Thyroid gland (tissue), 4 donors: ENCODE measurements around the gene PRSS50. TPM values are rescaled to one million over a fixed set of nuclear protein-coding genes. Genes with fewer than 3 reads are reported as not detected.

ENCODE experiments used
- DNase-seq, 2 donors: peaks; one replicate each; pipeline ENCODE4 v3.0.0-alpha.2; 2019
- H3K27ac ChIP-seq, 3 donors: fragments of 200-600 bp; sonication (generic); 1 replicate in 2 of 3; 2 replicates in 1 of 3; pipeline ENCODE4 v1.5.1; 2016 to 2019; ENCODE audit warnings: mild to moderate bottlenecking in 1 of 3, moderate library complexity in 1 of 3
- H3K27me3 ChIP-seq: fragments of 200-600 bp; sonication (generic); one replicate; pipeline ENCODE4 v1.5.1; 2019
- H3K36me3 ChIP-seq, 2 donors: fragments of 200-600 bp; sonication (generic); one replicate each; pipeline ENCODE4 v1.5.1; 2016 to 2019
- H3K4me1 ChIP-seq, 2 donors: fragments of 200-600 bp; sonication (generic); one replicate each; pipeline ENCODE4 v1.5.1; 2017 to 2019
- H3K4me3 ChIP-seq, 3 donors: fragments of 200-600 bp; sonication (generic); replicated peaks in 1 of 3; 1 replicate in 2 of 3; 2 replicates in 1 of 3; pipeline ENCODE4 v1.5.1; 2016; ENCODE audit warnings: mild to moderate bottlenecking in 1 of 3
- H3K9me3 ChIP-seq: fragments of 200-600 bp; sonication (generic); one replicate; pipeline ENCODE4 v1.5.1; 2017
- CTCF ChIP-seq, 6 experiments: fragments of 200-600 bp in 3 of 6; fragments of 450-650 bp in 3 of 6; sonication (generic) in 3 of 6; IDR thresholded peaks; one replicate each; pipeline ENCODE4 v1.5.1; 2016 to 2019; ENCODE audit warnings: antibody characterized with exemption in 6 of 6, mild to moderate bottlenecking in 2 of 6, inconsistent platforms in 1 of 6, moderate library complexity in 1 of 6
- POLR2A ChIP-seq, 2 donors: fragments of 450-650 bp; IDR thresholded peaks; one replicate each; pipeline ENCODE4 v1.6.1; 2017; ENCODE audit warnings: antibody characterized with exemption in 2 of 2, mild to moderate bottlenecking in 2 of 2, moderate library complexity in 1 of 2
- WGBS, 2 donors: methylation state at CpG; one replicate each; pipeline ENCODE4 v1.1.5; 2017; 5-methylcytosine and 5-hydroxymethylcytosine counted together
- intact Hi-C: fragments of 100-400 bp; cut with DNase I; formaldehyde crosslinking; loops from one replicate; pipeline ENCODE4 v1.15.1; 2023
- total RNA-seq, 4 donors: library from RNA; depleted of rRNA; stranded (reverse); fragments of >200 nt; gene quantifications; one replicate each; pipeline ENCODE4 v1.2.3, GENCODE V29; 2016

PRSS50 gene
- total RNA-seq, 4 donors from 2014 or later, result 1.7 to 6.0 (median 3.6) TPM

GRCh38 chr3:46668591-46668990 is 49.1 kb downstream of the PRSS50 start:
- no peak for DNase-seq
- 72 to 92% methylated on average over 2 of the region's 2 CpGs for WGBS, 2 donors

GRCh38 chr3:46668116-46668515 is 49.6 kb downstream of the PRSS50 start:
- TF ChIP-seq CTCF (IDR thresholded peaks at IDR 0.05) (no peak), POLR2A (IDR thresholded peaks at IDR 0.05) (no peak)
- no peaks in the 10 kb centered on the region for H3K27me3 ChIP-seq
- no peaks in the 10 kb centered on the region for H3K9me3 ChIP-seq
- no peak for DNase-seq
- H3K4me3 ChIP-seq, result no peak overlapping the region
- 67 to 74% methylated on average over 8 of the region's 8 CpGs for WGBS, 2 donors
- no peak overlapping the region for H3K27ac ChIP-seq
- peaks cover 3 to 10% of the 10 kb centered on the region in 2 donors for H3K4me1 ChIP-seq
- intact Hi-C loops, result no loop called here
- no peaks in the 10 kb centered on the region for H3K36me3 ChIP-seq

More at GRCh38 chr3:46668591-46668990, 49.1 kb downstream of the PRSS50 start:
- intact Hi-C loops, result no loop called here
- Histone ChIP-seq H3K36me3 (peaks cover 0 to 3% of the 10 kb centered on the region in 2 donors), H3K27ac (no peak overlapping the region), H3K9me3 (no peaks in the 10 kb centered on the region), H3K4me3 (no peak overlapping the region), H3K27me3 (no peaks in the 10 kb centered on the region), H3K4me1 (peaks cover 3 to 10% of the 10 kb centered on the region in 2 donors)
- no peak for TF ChIP-seq POLR2A (IDR thresholded peaks at IDR 0.05)
- no peak for TF ChIP-seq CTCF (IDR thresholded peaks at IDR 0.05)

- Histone ChIP-seq H3K4me1 (peaks cover 3 to 10% of the 10 kb centered on the region in 2 donors), H3K9me3 (no peaks in the 10 kb centered on the region), H3K4me3 (no peak overlapping the region), H3K27me3 (no peaks in the 10 kb centered on the region), H3K27ac (no peak overlapping the region), H3K36me3 (no peaks in the 10 kb centered on the region)
- DNase-seq, result no peak
- WGBS, 2 donors, result 89 to 90% methylated on average over 9 of the region's 9 CpGs
- intact Hi-C loops, result no loop called here
- TF ChIP-seq CTCF (IDR thresholded peaks at IDR 0.05) (no peak), POLR2A (IDR thresholded peaks at IDR 0.05) (no peak)
Measured at GRCh38 chr3:46667657-46668056, 50.0 kb downstream of the PRSS50 start.

- Histone ChIP-seq H3K27ac (no peak overlapping the region), H3K27me3 (no peaks in the 10 kb centered on the region), H3K9me3 (no peaks in the 10 kb centered on the region), H3K4me3 (no peak overlapping the region), H3K4me1 (peaks cover 3 to 10% of the 10 kb centered on the region in 2 donors), H3K36me3 (no peaks in the 10 kb centered on the region)
- no peak for DNase-seq
- intact Hi-C loops, result no loop called here
- no peak for TF ChIP-seq POLR2A (IDR thresholded peaks at IDR 0.05)
- no peak for TF ChIP-seq CTCF (IDR thresholded peaks at IDR 0.05)
- WGBS, 2 donors, result 88 to 97% methylated on average over 8 of the region's 8 CpGs
Measured at GRCh38 chr3:46667061-46667621, 50.5 kb downstream of the PRSS50 start.

- H3K27me3 ChIP-seq, result no peaks in the 10 kb centered on the region
- intact Hi-C loops, result no loop called here
- 22 to 42% methylated on average over 5 to 7 of the region's 7 CpGs for WGBS, 2 donors
- no peak for TF ChIP-seq CTCF (IDR thresholded peaks at IDR 0.05)
- H3K27ac ChIP-seq, result no peak overlapping the region
- H3K4me1 ChIP-seq, result peaks cover 3 to 10% of the 10 kb centered on the region in 2 donors
- no peaks in the 10 kb centered on the region for H3K36me3 ChIP-seq
- peak; percentile 49 to 55 for DNase-seq
- H3K9me3 ChIP-seq, result no peaks in the 10 kb centered on the region
- H3K4me3 ChIP-seq, result no peak overlapping the region
Measured at GRCh38 chr3:46666453-46666845, 51.2 kb downstream of the PRSS50 start.
